ENCODE results near the gene NOXO1. TPM values are rescaled to one million over a fixed set of nuclear protein-coding genes. Genes with fewer than 3 reads are reported as not detected.
A peak's percentile ranks its signal among the peaks of the same experiment; 100 is the strongest.

NOXO1 gene
- total RNA-seq, 1 donor from 2014 or later, result 1.2 TPM

- H3K27ac ChIP-seq, result no peak overlapping the region
- H3K27me3 ChIP-seq, result no peaks in the 10 kb centered on the region
- peaks cover 68% of the 10 kb centered on the region for H3K4me1 ChIP-seq
- TF ChIP-seq CTCF (IDR thresholded peaks at IDR 0.05) (no peak), POLR2AphosphoS5 (IDR thresholded peaks at IDR 0.05; ENCODE audit: insufficient read depth in 1 of 2, low read depth in 1 of 2) (no peak), POLR2A (IDR thresholded peaks at IDR 0.05) (no peak)
- DNase-seq (ENCODE audit: extremely low spot score in 2 of 2), result no peak
- H3K36me3 ChIP-seq, result peaks cover 0 to 21% of the 10 kb centered on the region in 2 donors
- H3K9me3 ChIP-seq, result no peaks in the 10 kb centered on the region
- no peak overlapping the region for H3K4me3 ChIP-seq
- intact Hi-C loops (cut with DNase I), result no loop called here
Measured at GRCh38 chr16:2006317-2006716, 25.0 kb upstream of the NOXO1 start.

- Histone ChIP-seq H3K9me3 (no peaks in the 10 kb centered on the region), H3K27ac (no peak overlapping the region), H3K4me1 (peaks cover 67% of the 10 kb centered on the region), H3K36me3 (peaks cover 0 to 27% of the 10 kb centered on the region in 2 donors), H3K4me3 (no peak overlapping the region), H3K27me3 (no peaks in the 10 kb centered on the region)
- no peak for DNase-seq (ENCODE audit: extremely low spot score in 2 of 2)
- TF ChIP-seq POLR2A (IDR thresholded peaks at IDR 0.05) (no peak), POLR2AphosphoS5 (IDR thresholded peaks at IDR 0.05; ENCODE audit: insufficient read depth in 1 of 2, low read depth in 1 of 2) (no peak), CTCF (IDR thresholded peaks at IDR 0.05) (no peak)
- intact Hi-C loops (cut with DNase I), result no loop called here
Measured at GRCh38 chr16:2005646-2006045, 24.4 kb upstream of the NOXO1 start.

- Histone ChIP-seq H3K27ac (no peak overlapping the region), H3K4me1 (peaks cover 61% of the 10 kb centered on the region), H3K36me3 (peaks cover 0 to 32% of the 10 kb centered on the region in 2 donors), H3K27me3 (no peaks in the 10 kb centered on the region), H3K4me3 (no peak overlapping the region), H3K9me3 (no peaks in the 10 kb centered on the region)
- intact Hi-C loops (cut with DNase I), result no loop called here
- TF ChIP-seq CTCF (IDR thresholded peaks at IDR 0.05), result no peak
- no peak for TF ChIP-seq POLR2A (IDR thresholded peaks at IDR 0.05)
- no peak for DNase-seq (ENCODE audit: extremely low spot score in 2 of 2)
Measured at GRCh38 chr16:2004795-2005517, 23.7 kb upstream of the NOXO1 start.

GRCh38 chr16:2003827-2004641 is 22.8 kb upstream of the NOXO1 start:
- H3K27ac ChIP-seq, result no peak overlapping the region
- no peak for DNase-seq (ENCODE audit: extremely low spot score in 2 of 2)
- no peaks in the 10 kb centered on the region for H3K27me3 ChIP-seq
- intact Hi-C loops (cut with DNase I), result no loop called here
- TF ChIP-seq CTCF (IDR thresholded peaks at IDR 0.05) (peak; percentile 54 to 79 (median 61)), POLR2AphosphoS5 (IDR thresholded peaks at IDR 0.05; ENCODE audit: insufficient read depth in 1 of 2, low read depth in 1 of 2) (peak in 1 of 2 donors; percentile 13), POLR2A (IDR thresholded peaks at IDR 0.05) (no peak)
- H3K36me3 ChIP-seq, result peaks cover 0 to 41% of the 10 kb centered on the region in 2 donors
- peaks cover 58% of the 10 kb centered on the region for H3K4me1 ChIP-seq
- no peak overlapping the region for H3K4me3 ChIP-seq
- H3K9me3 ChIP-seq, result no peaks in the 10 kb centered on the region
